CD4-positive, alpha-beta memory T cell (primary cell): ENCODE results near the gene ETS1. TPM values are rescaled to one million over a fixed set of nuclear protein-coding genes. Genes with fewer than 3 reads are reported as not detected.

Experiments
- CTCF ChIA-PET: fragments of 350-600 bp; sonication (Branson Sonifier 250); formaldehyde crosslinking; loops from one replicate; lab custom pipeline; 2021; ENCODE audit warnings: inconsistent platforms; ENCODE audit not compliant: partially characterized antibody; lab: Charles Lee
- POLR2A ChIA-PET: fragments of 350-600 bp; sonication (Branson Sonifier 250); formaldehyde crosslinking; loops from one replicate; lab custom pipeline; 2021; ENCODE audit not compliant: partially characterized antibody; lab: Charles Lee
- DNase-seq, 5 donors: peaks; one replicate each; pipeline versions ENCODE4 v3.0.0 to v3.0.0-alpha.2; 2020 to 2022; ENCODE audit warnings: mixed read lengths in 1 of 5
- H3K27ac ChIP-seq: one replicate; pipeline ENCODE4 v1.7.0; 2013; ENCODE audit warnings: low read depth, low read length
- H3K27me3 ChIP-seq: 2 replicates; pipeline ENCODE4 v1.7.0; 2013; ENCODE audit warnings: mild to moderate bottlenecking, low read length, moderate library complexity; ENCODE audit not compliant: insufficient read depth
- H3K36me3 ChIP-seq: 2 replicates; pipeline ENCODE4 v1.7.0; 2013; ENCODE audit warnings: mild to moderate bottlenecking, low read length, moderate library complexity; ENCODE audit not compliant: insufficient read depth
- H3K4me1 ChIP-seq: 2 replicates; pipeline ENCODE4 v1.7.0; 2013; ENCODE audit warnings: mild to moderate bottlenecking, low read length, moderate library complexity; ENCODE audit not compliant: insufficient read depth
- H3K4me3 ChIP-seq, 2 donors: one replicate each; pipeline ENCODE4 v1.7.0; 2013; ENCODE audit warnings: low read length in 2 of 2, mild to moderate bottlenecking in 1 of 2
- H3K9me3 ChIP-seq, 2 donors: one replicate each; pipeline ENCODE4 v1.7.0; 2013; ENCODE audit warnings: low read length in 2 of 2, control low read depth in 1 of 2; ENCODE audit not compliant: control insufficient read depth in 1 of 2
- H3K27ac Mint-ChIP-seq, 7 donors: one replicate each; pipeline ENCODE4 v1.8.0; 2020 to 2021; ENCODE audit warnings: mixed read lengths in 7 of 7, mild to moderate bottlenecking in 6 of 7, inconsistent platforms in 3 of 7, moderate library complexity in 3 of 7
- H3K27me3 Mint-ChIP-seq, 2 donors: one replicate each; pipeline ENCODE4 v1.8.0; 2020 to 2021; ENCODE audit warnings: mixed read lengths in 2 of 2
- H3K36me3 Mint-ChIP-seq, 2 donors: one replicate each; pipeline ENCODE4 v1.8.0; 2020 to 2021; ENCODE audit warnings: mixed read lengths in 2 of 2, inconsistent platforms in 1 of 2, mild to moderate bottlenecking in 1 of 2
- H3K4me1 Mint-ChIP-seq, 4 donors: one replicate each; pipeline ENCODE4 v1.8.0; 2020 to 2021; ENCODE audit warnings: mixed read lengths in 4 of 4, mild to moderate bottlenecking in 1 of 4
- H3K4me3 Mint-ChIP-seq, 8 donors: one replicate each; pipeline ENCODE4 v1.8.0; 2020 to 2021; ENCODE audit warnings: mixed read lengths in 8 of 8, mild to moderate bottlenecking in 7 of 8, moderate library complexity in 6 of 8, inconsistent platforms in 3 of 8
- H3K9me3 Mint-ChIP-seq, 8 donors: one replicate each; pipeline ENCODE4 v1.8.0; 2020 to 2021; ENCODE audit warnings: mixed read lengths in 8 of 8, mild to moderate bottlenecking in 5 of 8, inconsistent platforms in 3 of 8, moderate library complexity in 1 of 8
- intact Hi-C: fragments of 100-400 bp; cut with micrococcal nuclease; formaldehyde crosslinking; loops from one replicate; pipeline ENCODE4 v1.15.1; 2023
- polyA plus RNA-seq, 2 donors: library from polyadenylated mRNA; unstranded; fragments of 300-500 nt; fragmentation: Illumina TruSeq; gene quantifications; one replicate each; pipeline ENCODE4 v1.2.3, GENCODE V29; 2021
- total RNA-seq, 2 experiments: library from RNA; stranded (reverse); gene quantifications; one replicate each; pipeline ENCODE4 v1.2.3, GENCODE V29; 2021

The ETS1 gene
- total and polyA plus RNA-seq, 4 experiments from 2014 or later = 435 to 761 (median 593) TPM

GRCh38 chr11:128613300-128613995 is 26.1 kb upstream of the ETS1 start:
- CTCF ChIA-PET = interaction anchor here (0.6 to 1.4 kb wide), 2 partner anchors 8 to 105 kb away, joined by 3 read pairs; no protein-coding TSS in a partner anchor
- H3K4me3 Mint-ChIP-seq = no peak overlapping the region
- Histone ChIP-seq H3K9me3 (no peaks in the 10 kb centered on the region), H3K4me1 (peaks cover 35% of the 10 kb centered on the region), H3K36me3 (no peaks in the 10 kb centered on the region), H3K27ac (no peak overlapping the region), H3K4me3 (no peak overlapping the region), H3K27me3 (no peaks in the 10 kb centered on the region)
- no peaks in the 10 kb centered on the region for H3K36me3 Mint-ChIP-seq
- POLR2A ChIA-PET = interaction anchor here (0.9 to 13.1 kb wide), 3 partner anchors 8 to 139 kb away, joined by 3 to 130 read pairs (median 6); no protein-coding TSS in a partner anchor
- no peaks in the 10 kb centered on the region for H3K9me3 Mint-ChIP-seq
- peak overlapping the region in 2 of 7 donors; percentile 30 to 41 for H3K27ac Mint-ChIP-seq
- no peak for DNase-seq
- intact Hi-C loops = no loop called here
- H3K4me1 Mint-ChIP-seq = peaks cover 30 to 42% (median 36%) of the 10 kb centered on the region in 4 donors
- no peaks in the 10 kb centered on the region for H3K27me3 Mint-ChIP-seq

- Histone ChIP-seq H3K27ac (peak overlapping the region; percentile 45), H3K9me3 (no peaks in the 10 kb centered on the region), H3K4me3 (peak overlapping the region; percentile 3 to 21), H3K27me3 (no peaks in the 10 kb centered on the region), H3K4me1 (peaks cover 44% of the 10 kb centered on the region), H3K36me3 (no peaks in the 10 kb centered on the region)
- peak; percentile 52 to 67 (median 59) for DNase-seq
- intact Hi-C loops = loop anchor here (2.0 kb wide), 1 partner anchor 14 kb away; no protein-coding TSS in a partner anchor
- Mint-ChIP-seq H3K27me3 (no peaks in the 10 kb centered on the region), H3K4me1 (peaks cover 31 to 42% (median 38%) of the 10 kb centered on the region in 4 donors), H3K9me3 (no peaks in the 10 kb centered on the region), H3K4me3 (peak overlapping the region; percentile 42 to 84 (median 68)), H3K36me3 (no peaks in the 10 kb centered on the region), H3K27ac (peak overlapping the region; percentile 80 to 96 (median 92))
- POLR2A ChIA-PET = interaction anchor here (0.6 to 13.1 kb wide), 22 partner anchors 11 to 567 kb away, joined by 3 to 130 read pairs (median 4); partner anchors contain the start of gene FLI1
- CTCF ChIA-PET = interaction anchor here (0.6 to 2.9 kb wide), 12 partner anchors 9 to 146 kb away, joined by 3 to 13 read pairs (median 4); no protein-coding TSS in a partner anchor
These were observed 23.6 kb upstream of the ETS1 start for GRCh38 chr11:128610721-128611617.

GRCh38 chr11:128609785-128610184 is 22.4 kb upstream of the ETS1 start:
- peaks cover 30 to 42% (median 37%) of the 10 kb centered on the region in 4 donors for H3K4me1 Mint-ChIP-seq
- Histone ChIP-seq H3K4me3 (no peak overlapping the region), H3K36me3 (no peaks in the 10 kb centered on the region), H3K9me3 (no peaks in the 10 kb centered on the region), H3K4me1 (peaks cover 44% of the 10 kb centered on the region), H3K27me3 (no peaks in the 10 kb centered on the region), H3K27ac (no peak overlapping the region)
- no peaks in the 10 kb centered on the region for H3K36me3 Mint-ChIP-seq
- ChIA-PET POLR2A (interaction anchor here (1.2 to 13.1 kb wide), 8 partner anchors 12 to 92 kb away, joined by 3 to 130 read pairs (median 4); partner anchors contain the start of gene FLI1), CTCF (interaction anchor here (1.0 to 2.9 kb wide), 7 partner anchors 11 to 145 kb away, joined by 3 to 13 read pairs (median 4); no protein-coding TSS in a partner anchor)
- DNase-seq = no peak
- no peaks in the 10 kb centered on the region for H3K9me3 Mint-ChIP-seq
- intact Hi-C loops = loop anchor here (2.0 kb wide), 1 partner anchor 15 kb away; no protein-coding TSS in a partner anchor
- peak overlapping the region; percentile 65 to 89 (median 84) for H3K27ac Mint-ChIP-seq
- H3K4me3 Mint-ChIP-seq = peak overlapping the region in 6 of 8 donors; percentile 48 to 69 (median 58)
- H3K27me3 Mint-ChIP-seq = no peaks in the 10 kb centered on the region

- intact Hi-C loops = no loop called here
- no peak for DNase-seq
- Histone ChIP-seq H3K4me1 (peaks cover 47% of the 10 kb centered on the region), H3K36me3 (no peaks in the 10 kb centered on the region), H3K27me3 (no peaks in the 10 kb centered on the region), H3K4me3 (no peak overlapping the region), H3K9me3 (no peaks in the 10 kb centered on the region), H3K27ac (no peak overlapping the region)
- Mint-ChIP-seq H3K4me3 (peak overlapping the region in 3 of 8 donors; percentile 3 to 52 (median 8)), H3K4me1 (peaks cover 32 to 46% (median 40%) of the 10 kb centered on the region in 4 donors), H3K9me3 (no peaks in the 10 kb centered on the region), H3K36me3 (no peaks in the 10 kb centered on the region), H3K27me3 (no peaks in the 10 kb centered on the region), H3K27ac (peak overlapping the region; percentile 17 to 85 (median 53))
- ChIA-PET POLR2A (interaction anchor here (0.7 to 13.1 kb wide), 9 partner anchors 13 to 117 kb away, joined by 3 to 130 read pairs (median 4); no protein-coding TSS in a partner anchor), CTCF (interaction anchor here (0.7 to 10.1 kb wide), 8 partner anchors 10 to 222 kb away, joined by 3 to 89 read pairs (median 4); no protein-coding TSS in a partner anchor)
These were observed 21.5 kb upstream of the ETS1 start for GRCh38 chr11:128608746-128609407.

- DNase-seq = no peak
- Mint-ChIP-seq H3K36me3 (no peaks in the 10 kb centered on the region), H3K4me3 (no peak overlapping the region), H3K27ac (no peak overlapping the region), H3K4me1 (peaks cover 40 to 57% (median 45%) of the 10 kb centered on the region in 4 donors), H3K27me3 (no peaks in the 10 kb centered on the region), H3K9me3 (no peaks in the 10 kb centered on the region)
- Histone ChIP-seq H3K9me3 (no peaks in the 10 kb centered on the region), H3K4me3 (no peak overlapping the region), H3K27ac (no peak overlapping the region), H3K4me1 (peaks cover 57% of the 10 kb centered on the region), H3K27me3 (no peaks in the 10 kb centered on the region), H3K36me3 (no peaks in the 10 kb centered on the region)
- intact Hi-C loops = no loop called here
- POLR2A ChIA-PET = interaction anchor here (0.7 to 13.1 kb wide), 8 partner anchors 14 to 303 kb away, joined by 3 to 130 read pairs (median 4); no protein-coding TSS in a partner anchor
- CTCF ChIA-PET = interaction anchor here (0.6 to 10.1 kb wide), 5 partner anchors 15 to 241 kb away, joined by 3 to 89 read pairs (median 6); no protein-coding TSS in a partner anchor
These were observed 20.5 kb upstream of the ETS1 start for GRCh38 chr11:128607819-128608218.

GRCh38 chr11:128604723-128605122 is 17.4 kb upstream of the ETS1 start:
- Histone ChIP-seq H3K27ac (no peak overlapping the region), H3K4me1 (peaks cover 37% of the 10 kb centered on the region), H3K36me3 (no peaks in the 10 kb centered on the region), H3K9me3 (no peaks in the 10 kb centered on the region), H3K27me3 (no peaks in the 10 kb centered on the region), H3K4me3 (no peak overlapping the region)
- no peak for DNase-seq
- Mint-ChIP-seq H3K9me3 (no peaks in the 10 kb centered on the region), H3K4me3 (no peak overlapping the region), H3K36me3 (no peaks in the 10 kb centered on the region), H3K27ac (no peak overlapping the region), H3K4me1 (peaks cover 16 to 36% (median 25%) of the 10 kb centered on the region in 4 donors), H3K27me3 (no peaks in the 10 kb centered on the region)
- ChIA-PET POLR2A (interaction anchor here (0.8 to 13.1 kb wide), 6 partner anchors 9 to 79 kb away, joined by 3 to 130 read pairs (median 5); no protein-coding TSS in a partner anchor), CTCF (interaction anchor here (0.8 to 10.1 kb wide), 6 partner anchors 8 to 226 kb away, joined by 3 to 89 read pairs (median 8); no protein-coding TSS in a partner anchor)
- intact Hi-C loops = no loop called here
